ENCODE results near the gene SORCS2.

The SORCS2 gene

GRCh38 chr4:7620086-7620813, 427.9 kb downstream of the SORCS2 start:
- no peak for DNase-seq (ENCODE audit: low read depth)

DNA sequence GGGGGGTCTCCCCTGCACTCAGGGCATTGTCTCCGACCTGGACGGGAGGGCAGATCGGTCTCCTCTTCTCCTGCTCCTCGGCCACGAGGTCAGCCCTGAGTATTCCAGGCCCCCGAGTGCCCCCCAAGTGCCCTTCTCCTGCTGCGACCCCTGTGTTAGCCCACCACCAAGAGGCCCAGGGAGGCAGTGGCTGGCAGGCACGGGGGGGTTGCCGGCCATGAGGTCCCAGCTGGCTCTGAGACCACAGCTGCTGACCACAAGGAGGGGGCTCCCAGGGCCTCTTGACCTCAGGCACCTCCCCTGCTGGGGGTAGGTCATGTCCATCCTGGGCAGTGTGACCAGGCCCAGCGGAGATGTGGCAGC, 428.5 kb downstream of the SORCS2 start:
- no peak for DNase-seq (ENCODE audit: low read depth)

DNA sequence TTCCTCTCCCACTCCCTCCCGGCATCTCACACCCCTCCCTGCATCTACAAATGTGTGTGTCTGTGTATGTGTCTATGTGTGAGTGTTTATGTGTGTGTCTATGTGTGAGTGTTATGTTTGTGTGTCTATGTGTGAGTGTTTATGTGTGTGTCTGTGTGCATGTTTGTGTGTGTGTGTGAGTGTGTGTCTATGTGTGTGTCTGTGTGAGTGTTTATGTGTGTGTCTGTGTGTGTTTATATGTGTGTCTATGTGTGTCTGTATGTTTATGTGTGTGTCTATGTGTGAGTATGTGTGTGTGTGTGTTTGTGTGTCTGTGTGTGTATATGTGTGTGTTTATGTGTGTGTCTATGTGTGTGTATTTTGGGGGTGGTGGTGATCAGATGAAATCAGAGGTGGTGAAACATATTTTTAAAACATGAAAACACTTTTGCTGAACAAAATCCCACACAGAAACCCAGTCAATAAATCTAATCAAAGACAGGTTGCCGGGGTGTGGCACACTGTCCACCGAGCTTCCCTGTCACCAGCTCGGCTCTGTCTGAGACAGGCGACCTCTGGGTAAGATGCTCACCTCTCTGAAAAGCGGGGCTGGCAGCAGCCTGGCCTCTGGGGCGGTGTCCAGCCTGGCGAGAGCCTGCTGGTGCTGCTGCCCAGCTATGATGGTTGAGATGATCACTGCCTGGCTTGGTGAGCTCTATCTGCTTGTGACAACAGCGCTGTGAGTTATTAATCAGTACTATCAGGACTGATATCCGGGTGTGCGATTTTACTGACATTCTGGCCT, 429.1 kb downstream of the SORCS2 start:
- no peak for DNase-seq (ENCODE audit: low read depth)

- DNase-seq (ENCODE audit: low read depth), result no peak
Measured at GRCh38 chr4:7622371-7622770, 430.0 kb downstream of the SORCS2 start.

DNA sequence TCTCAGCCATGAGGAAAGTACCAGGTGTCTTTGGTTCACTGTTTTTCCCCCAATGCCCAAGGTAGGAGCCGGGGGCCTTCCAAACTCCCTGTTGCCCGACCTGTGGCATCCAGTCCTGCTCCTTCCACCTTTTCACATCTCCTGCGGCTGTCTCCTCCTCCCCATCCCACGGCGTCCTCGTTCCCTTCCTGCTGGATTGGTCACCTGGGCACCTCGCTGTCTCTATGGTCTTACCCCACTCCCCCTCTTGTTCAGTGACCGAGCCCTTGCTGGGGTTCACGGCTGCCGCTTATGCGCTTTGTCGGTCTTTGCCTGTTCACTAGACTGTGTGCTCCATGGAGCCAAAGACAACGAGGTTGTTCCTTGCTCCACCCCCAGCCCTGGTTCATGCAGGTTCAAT, 431.1 kb downstream of the SORCS2 start:
- no peak for DNase-seq (ENCODE audit: low read depth)

DNA sequence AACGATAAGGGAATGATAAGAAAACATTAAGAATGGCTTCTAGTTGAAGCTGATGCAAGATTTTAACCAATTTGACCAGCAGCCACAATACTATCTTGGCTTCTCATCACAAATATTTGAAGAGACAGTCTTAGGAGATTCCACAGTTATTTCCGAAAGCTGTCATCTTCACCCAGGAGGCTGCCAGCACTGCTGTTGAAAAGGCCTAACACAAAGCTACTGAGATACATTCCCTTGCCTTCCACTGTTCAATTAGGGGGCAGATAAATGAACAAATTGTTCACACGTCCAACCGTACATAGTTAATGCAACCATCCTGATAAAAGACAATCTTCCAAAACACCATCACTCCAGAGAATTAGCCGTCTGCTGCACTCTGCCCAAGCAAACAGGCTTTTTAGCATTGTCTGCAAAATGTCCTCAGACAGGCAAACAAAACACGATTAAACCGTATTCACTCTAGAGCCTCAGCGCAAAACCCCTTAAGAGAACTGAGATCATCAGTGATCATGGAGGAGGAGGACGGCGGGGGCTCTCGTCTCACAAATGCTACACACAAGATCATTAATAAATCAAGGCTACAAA, 432.1 kb downstream of the SORCS2 start:
- no peak for DNase-seq (ENCODE audit: low read depth)

DNA sequence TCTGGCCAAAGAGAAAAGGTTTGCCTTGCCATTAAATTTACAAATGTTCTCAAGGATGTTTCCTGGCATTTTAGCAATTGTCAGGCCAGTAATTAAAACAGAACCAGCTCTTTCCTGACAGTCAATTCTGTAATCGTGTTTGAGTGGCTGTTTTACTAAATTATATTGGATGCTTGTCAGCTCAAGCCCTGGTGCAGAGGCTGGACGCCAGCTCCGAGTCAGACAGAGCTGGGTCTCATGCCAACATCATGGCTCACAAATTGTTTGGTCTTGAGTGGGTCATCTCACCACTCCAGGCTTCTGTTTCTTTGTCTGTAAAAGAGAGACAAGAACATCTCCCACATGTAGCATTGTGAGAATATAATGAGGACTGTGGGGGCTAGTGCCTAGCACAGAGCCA, 432.7 kb downstream of the SORCS2 start:
- DNase-seq (ENCODE audit: low read depth), result no peak

DNA sequence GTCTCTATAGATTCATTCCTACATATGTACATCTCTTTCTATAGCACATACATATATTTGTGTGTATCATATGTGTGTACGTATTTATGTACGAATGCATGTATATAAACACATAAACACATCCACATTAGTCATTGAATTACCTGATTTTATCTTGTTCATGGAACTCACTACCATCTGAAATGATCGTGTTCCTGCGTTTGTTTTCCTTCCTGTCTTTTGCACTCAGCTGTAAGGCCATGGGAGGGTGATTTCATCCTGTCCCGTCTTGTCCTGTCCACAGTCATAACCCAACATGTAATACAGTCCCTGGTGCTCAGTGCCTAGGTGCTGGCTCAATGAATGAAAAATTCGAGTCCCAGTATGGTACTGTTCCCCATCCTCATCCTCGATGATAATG, 434.2 kb downstream of the SORCS2 start:
- DNase-seq (ENCODE audit: low read depth), result no peak

DNA sequence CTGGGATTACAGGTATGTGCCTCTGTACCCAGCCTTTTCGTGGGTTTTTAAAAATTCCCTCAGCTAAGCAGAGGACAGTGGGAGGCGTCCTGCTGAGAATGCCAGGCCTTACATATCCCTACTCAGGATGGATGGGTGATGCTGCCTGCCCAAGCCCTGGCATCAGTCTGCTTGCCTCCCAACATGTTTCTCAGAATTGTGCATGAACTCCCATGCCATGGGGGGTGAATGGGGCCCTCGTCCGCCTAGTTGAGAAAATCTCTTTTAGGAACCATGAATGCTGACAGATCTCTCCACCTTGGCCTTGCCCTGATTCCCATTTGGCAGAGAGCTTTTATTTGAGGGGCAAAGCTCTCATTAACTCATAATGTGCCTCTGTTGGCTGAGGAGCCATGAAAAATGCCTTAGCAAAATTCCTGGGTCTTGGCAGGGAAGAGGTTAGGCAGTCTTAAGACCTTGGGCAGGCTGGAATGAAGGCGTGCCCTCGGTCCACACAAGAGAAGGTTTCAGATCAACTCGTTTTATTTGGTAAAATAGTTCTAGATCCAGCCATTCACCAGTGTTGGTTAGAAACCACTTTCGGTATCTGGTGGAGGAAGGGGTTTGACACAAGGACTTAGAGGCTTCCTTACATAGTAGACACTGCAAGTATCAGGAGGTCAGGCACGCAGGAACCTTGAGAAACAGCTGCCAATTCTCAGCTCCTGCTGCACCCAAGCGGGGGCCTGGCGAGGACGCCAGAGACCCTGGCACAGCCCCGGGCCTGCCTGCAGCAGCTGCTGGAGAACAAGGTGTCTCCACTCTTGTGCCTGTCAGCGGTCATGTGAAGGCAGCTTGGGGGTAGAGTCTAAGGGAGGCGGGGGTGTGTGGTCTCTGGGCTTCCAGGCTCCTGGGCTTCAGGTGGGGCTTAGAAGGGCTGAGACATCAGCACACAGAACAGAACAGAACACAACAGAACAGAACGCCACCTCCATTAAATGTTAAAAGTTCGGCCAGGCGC, 435.2 kb downstream of the SORCS2 start:
- DNase-seq (ENCODE audit: low read depth), result no peak

DNA sequence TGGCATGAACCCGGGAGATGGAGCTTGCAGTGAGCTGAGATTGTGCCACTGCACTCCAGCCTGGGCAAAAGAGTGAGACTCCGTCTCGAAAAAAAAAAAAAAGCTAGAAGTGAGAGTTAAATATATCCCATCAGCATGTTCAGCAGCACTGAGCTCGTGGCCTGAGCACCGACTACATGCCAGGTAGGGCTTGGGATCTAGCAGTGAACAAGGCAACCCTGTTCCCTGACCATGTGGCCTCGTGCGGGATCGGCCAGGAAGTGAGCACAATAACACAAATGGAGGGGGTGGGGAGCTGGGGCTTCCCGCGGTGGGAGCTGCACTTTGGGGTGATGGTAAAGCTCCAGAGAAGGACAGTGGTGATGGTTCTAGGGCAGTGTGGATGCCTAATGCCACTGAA, 436.1 kb downstream of the SORCS2 start:
- no peak for DNase-seq (ENCODE audit: low read depth)

DNA sequence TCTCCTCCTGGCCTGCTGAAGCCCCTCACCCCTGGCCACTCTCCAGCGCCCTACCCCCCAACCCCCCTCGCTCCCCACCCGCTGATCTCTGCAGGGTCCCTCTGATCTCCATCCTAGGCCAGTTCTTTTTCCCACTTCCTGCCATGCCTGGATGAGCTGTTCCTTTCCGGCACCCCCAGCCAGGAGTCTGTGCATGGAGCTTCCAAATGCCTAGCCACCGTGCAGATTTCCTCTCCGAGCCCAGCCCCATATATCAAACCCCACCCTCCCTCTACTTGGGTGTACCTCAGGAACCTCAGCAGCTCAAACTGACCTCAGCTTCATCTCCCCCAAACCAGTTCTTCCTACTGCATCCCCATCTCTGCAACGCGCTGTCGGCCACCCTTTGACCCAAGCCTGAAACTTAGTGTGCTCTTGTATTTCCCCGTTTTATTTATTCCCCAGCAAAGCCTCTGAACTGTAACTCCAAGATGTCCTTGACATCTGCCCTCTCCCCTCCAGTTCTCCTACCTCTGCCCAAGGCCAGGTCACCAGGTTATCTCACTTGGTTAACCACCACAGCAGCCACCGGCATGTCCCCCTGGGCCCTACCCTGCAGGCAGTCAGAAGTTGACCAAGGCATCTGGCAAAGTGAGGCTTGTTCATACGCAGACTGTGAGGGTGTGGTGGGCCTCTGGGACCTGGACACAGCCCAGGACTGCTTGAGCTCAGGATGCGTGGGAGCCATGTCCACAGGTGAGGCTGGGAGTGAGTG, 437.3 kb downstream of the SORCS2 start:
- DNase-seq (ENCODE audit: low read depth), result no peak

GRCh38 chr4:7630568-7631287, 438.4 kb downstream of the SORCS2 start:
- no peak for DNase-seq (ENCODE audit: low read depth)

DNA sequence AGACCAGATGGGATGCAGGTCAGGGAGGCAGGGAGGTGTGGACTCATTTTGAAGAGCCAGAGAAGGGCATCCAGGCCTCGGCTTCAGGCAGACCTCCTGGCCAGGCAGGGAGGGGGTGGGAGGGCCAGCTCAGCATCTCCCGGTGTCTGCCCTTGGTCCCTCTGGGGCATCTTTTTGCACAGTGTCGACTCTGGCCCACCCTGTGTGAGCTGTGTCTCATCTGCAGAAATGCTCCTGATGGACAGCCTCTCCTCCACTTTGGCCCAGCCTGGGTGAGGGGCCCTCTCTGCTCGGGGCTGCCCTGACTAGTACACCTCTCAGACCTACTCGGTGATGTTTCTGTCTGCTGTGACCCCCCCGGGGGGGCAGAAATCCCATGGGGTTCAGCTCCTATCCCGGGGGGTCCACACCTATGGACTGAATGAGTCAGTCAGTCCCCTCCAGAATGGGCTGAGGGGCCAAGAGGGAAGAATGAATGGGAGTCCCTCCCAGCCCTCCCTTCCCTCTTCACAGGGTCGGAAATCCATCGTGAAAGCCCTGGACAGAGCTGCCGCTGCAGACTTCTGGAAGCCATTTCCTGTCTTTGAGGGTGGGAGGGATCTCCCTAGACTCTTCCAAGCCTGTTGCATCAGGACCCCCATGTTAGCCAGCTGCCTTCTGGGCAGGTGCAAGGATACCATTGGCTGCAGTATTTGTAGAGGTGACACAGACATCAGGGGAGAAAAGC, 439.1 kb downstream of the SORCS2 start:
- DNase-seq (ENCODE audit: low read depth), result no peak

GRCh38 chr4:7632341-7632740, 440.0 kb downstream of the SORCS2 start:
- no peak for DNase-seq (ENCODE audit: low read depth)

GRCh38 chr4:7632971-7633370, 440.6 kb downstream of the SORCS2 start:
- DNase-seq (ENCODE audit: low read depth), result no peak

DNA sequence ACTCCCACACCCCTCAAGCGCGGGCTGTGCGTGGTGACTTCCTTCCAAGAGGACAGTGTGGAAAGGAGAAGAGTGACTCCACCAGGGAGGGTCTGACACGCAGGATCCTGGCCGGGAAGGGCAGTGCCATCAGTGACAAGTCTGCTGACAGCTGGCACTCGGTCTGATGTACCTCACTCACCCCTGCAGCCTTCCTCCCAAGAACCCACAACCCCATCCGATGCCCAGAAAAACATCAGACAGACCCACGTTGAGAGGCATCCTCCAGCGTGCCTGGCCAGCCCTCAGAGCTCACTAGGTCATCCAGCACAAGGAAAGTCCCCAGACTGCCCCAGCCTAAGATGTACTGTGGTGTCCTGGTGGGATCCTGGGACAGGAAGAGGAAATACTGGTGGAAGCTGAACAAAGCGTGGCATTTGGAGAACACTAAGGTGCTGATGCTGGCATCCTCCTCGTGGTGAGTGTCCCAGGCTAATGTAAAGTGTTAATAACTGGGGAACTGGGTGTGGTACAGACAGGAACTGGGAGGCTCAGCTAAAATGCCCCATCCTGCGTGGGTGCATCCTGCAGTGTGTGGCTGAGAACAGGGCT, 442.4 kb downstream of the SORCS2 start:
- no peak for DNase-seq (ENCODE audit: low read depth)

DNA sequence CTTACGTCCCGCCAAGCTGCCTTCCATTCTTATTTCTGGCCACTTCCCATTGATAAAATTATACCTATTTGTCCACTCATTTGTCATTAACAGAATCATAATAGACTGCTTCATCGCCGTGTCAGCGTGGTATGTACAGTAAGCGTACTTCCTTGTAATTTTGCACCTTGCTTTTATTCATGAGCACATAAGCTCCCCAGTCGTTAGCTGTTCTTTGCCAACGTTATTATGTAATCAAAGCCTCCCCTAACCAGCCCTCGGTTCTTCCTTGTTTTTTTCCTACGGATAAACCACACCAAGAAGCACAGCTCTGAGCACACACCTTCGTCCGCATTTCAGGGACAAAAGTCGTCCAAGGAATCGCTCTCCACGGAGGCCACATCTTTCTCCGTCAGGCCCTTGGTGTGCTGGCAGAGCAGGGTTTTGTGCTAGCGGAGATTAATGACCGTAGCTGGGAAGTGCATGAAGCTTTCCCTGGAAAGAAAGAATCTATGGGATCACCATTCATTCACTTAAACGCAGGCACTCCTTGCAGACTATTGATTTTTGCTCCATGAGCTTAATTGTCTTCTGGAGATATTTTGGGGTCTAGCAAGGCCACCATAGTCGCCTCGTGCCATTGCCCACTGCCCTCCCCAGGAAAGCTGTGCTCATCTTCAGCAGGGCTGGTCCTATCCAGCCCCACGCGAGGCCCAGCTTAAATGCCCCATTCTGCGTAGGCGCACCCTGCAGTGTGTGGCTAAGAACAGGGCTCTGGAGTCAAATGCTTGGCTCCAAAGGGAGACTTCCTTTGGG, 443.3 kb downstream of the SORCS2 start:
- DNase-seq (ENCODE audit: low read depth), result no peak

- no peak for DNase-seq (ENCODE audit: low read depth)
Measured at GRCh38 chr4:7636240-7636508, 443.8 kb downstream of the SORCS2 start.

GRCh38 chr4:7637139-7637538, 444.8 kb downstream of the SORCS2 start:
- DNase-seq (ENCODE audit: low read depth), result no peak

Data from activated T-helper 1 cell treated with Interleukin-2 at 50 U/mL for 16 hours (primary cell).